ENCODE measurements around the gene SLC2A2. TPM values are rescaled to one million over a fixed set of nuclear protein-coding genes. Genes with fewer than 3 reads are reported as not detected.
A peak's percentile ranks its signal among the peaks of the same experiment; 100 is the strongest.

Gene SLC2A2
- total RNA-seq, 1 donor from 2014 or later: not detected

DNA sequence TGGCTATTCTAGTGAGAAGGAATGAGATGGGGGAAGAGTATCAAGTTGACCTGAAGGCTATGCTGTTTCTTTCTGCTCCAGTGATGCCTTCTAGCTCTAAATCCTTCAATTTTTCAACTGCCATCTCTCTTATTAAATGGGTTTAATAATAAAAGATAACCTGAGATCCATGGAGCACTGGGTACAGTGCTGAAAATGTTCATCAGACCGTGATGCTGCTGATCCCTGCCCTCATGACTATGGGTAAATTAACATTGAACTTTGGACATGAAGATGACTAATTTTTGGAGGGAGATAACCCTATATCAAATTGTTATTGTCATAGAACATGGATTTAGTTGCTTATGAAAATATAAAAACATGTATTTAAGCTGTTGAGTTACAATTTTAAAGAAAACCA, 27.7 kb upstream of the SLC2A2 start:
- no peak overlapping the region for H3K27ac Mint-ChIP-seq
- DNase-seq: no peak
- H3K4me1 Mint-ChIP-seq: peaks cover 4% of the 10 kb centered on the region
- no peaks in the 10 kb centered on the region for H3K36me3 Mint-ChIP-seq (ENCODE audit: low read depth)
- no peaks in the 10 kb centered on the region for H3K9me3 Mint-ChIP-seq
- intact Hi-C loops (cut with micrococcal nuclease): no loop called here
- no peak overlapping the region for H3K4me3 Mint-ChIP-seq
- H3K27me3 Mint-ChIP-seq: peaks cover 9% of the 10 kb centered on the region

DNA sequence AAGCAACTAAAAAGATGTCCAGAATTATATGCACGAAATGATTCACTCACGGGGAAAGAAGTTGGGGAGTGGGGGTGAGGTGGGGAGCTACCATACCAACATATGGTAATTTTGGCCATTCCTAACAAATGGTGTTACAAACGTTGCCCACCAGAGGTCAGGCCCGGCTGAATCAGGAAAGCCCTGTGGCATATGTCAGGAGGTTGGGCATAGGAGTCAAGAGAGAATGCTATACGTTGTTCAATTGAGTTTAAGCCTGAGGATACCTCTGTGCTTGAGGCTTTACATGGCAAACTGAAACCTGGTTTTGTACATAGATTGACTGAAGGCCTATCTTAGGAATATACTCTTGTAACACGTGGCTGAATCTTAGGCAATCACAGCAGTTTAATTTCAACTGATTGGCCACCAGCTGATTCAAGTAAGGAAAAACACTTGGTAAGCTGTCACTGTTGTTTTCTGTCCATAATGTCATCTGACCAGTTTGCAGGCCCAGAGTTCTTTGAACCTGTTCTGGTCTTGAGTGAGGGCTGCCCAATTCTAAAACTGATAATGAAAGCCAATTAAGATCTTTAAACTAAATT, 23.4 kb upstream of the SLC2A2 start:
- Mint-ChIP-seq H3K9me3 (no peaks in the 10 kb centered on the region), H3K4me3 (no peak overlapping the region), H3K27ac (no peak overlapping the region), H3K27me3 (peaks cover 21% of the 10 kb centered on the region), H3K36me3 (ENCODE audit: low read depth) (no peaks in the 10 kb centered on the region), H3K4me1 (peaks cover 4% of the 10 kb centered on the region)
- intact Hi-C loops (cut with micrococcal nuclease): loop anchor here (1.0 to 2.0 kb wide), 2 partner anchors 516 to 721 kb away; no protein-coding TSS in a partner anchor
- peak; percentile 82 for DNase-seq

DNA sequence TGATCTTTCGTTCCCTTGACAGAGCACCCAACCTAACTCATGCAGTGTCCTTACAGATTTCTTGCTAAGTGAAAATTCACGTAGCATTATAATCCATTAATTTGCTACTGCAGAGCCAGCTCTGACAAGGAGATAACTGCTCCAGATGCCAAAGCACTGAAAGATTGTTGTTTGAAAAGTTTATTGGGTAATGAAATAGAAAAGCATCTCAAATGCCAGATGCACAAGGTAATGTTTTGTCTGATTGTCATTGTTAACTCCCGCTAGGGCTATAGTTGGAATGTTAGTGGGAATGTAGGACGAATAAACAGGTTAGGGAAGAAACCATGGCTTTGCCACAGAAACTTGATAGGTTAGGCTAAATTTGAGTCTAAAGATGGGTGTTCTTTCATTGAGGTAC, 20.2 kb upstream of the SLC2A2 start:
- H3K36me3 Mint-ChIP-seq (ENCODE audit: low read depth): no peaks in the 10 kb centered on the region

DNA sequence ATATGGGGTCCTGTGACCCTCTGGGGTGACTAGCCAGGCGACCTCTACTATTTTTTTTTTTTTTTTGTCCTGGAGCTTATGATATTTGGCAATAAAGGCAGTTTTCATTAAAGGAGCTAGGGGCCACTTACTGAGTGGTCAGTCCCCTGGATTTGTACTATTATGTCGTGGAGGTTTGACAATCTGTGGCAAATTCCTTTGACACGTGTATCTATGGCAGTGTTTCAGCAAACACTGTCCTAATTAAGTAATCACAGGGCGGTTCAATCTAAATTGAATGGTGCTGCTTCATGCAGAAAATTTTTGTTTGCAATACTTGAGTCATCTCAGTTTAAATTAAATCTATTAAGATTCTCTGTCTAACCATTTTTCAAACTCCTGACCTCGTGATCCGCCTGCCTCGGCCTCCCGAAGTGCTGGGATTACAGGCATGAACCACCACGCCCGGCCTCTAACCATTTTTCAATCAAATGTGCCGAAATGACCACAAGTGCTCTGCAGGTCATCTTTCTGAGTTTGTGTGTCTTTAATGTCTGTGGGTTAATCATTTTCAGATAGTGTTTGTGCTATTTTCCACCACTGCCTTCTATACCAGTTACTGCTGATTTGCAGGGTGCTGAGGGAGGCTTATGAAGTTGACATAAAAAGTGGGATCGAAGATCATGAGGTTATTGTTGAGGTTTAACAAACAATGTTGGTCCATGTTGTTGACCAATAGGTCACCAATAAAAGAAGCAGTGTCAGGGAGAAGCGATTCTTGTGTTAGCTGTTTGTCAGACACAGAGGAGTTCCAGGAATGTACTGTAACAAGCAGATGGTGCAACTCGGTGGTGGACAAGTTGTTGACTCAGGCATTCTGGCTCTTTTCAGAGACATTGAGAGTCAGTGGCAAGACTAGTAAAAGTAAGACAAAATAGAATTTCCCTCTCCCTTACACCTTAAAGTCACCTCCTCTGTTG, 18.6 kb upstream of the SLC2A2 start:
- H3K4me3 Mint-ChIP-seq: no peak overlapping the region
- intact Hi-C loops (cut with micrococcal nuclease): no loop called here
- H3K36me3 Mint-ChIP-seq (ENCODE audit: low read depth): no peaks in the 10 kb centered on the region
- peaks cover 22% of the 10 kb centered on the region for H3K27me3 Mint-ChIP-seq
- peaks cover 4% of the 10 kb centered on the region for H3K4me1 Mint-ChIP-seq
- DNase-seq: no peak
- no peaks in the 10 kb centered on the region for H3K9me3 Mint-ChIP-seq
- H3K27ac Mint-ChIP-seq: no peak overlapping the region

More for the DNA sequence above, 20.2 kb upstream of the SLC2A2 start:
- H3K4me1 Mint-ChIP-seq: peaks cover 4% of the 10 kb centered on the region
- DNase-seq: no peak
- H3K27ac Mint-ChIP-seq: no peak overlapping the region
- no peaks in the 10 kb centered on the region for H3K9me3 Mint-ChIP-seq
- peaks cover 21% of the 10 kb centered on the region for H3K27me3 Mint-ChIP-seq
- no peak overlapping the region for H3K4me3 Mint-ChIP-seq
- intact Hi-C loops (cut with micrococcal nuclease): no loop called here

DNA sequence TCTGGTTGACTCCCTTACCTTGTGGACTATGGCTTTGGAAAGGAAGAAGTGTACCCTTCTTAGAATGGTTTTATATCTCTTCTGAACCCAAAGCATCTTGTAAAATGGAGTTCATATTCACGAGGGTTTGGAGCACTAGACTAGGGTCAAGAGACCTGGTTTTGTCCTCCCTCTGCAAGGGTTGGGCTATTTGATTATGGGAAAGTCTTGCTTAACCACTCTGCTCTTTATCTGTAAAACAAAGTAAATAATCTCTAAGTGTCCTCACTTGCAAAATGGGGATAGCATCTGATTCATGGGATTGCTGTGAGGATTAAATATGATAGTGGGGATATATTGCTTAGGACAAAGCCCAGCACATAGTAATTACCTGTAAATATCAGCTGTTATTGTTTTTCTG, 17.9 kb upstream of the SLC2A2 start:
- DNase-seq: no peak
- intact Hi-C loops (cut with micrococcal nuclease): no loop called here
- no peaks in the 10 kb centered on the region for H3K4me1 Mint-ChIP-seq

DNA sequence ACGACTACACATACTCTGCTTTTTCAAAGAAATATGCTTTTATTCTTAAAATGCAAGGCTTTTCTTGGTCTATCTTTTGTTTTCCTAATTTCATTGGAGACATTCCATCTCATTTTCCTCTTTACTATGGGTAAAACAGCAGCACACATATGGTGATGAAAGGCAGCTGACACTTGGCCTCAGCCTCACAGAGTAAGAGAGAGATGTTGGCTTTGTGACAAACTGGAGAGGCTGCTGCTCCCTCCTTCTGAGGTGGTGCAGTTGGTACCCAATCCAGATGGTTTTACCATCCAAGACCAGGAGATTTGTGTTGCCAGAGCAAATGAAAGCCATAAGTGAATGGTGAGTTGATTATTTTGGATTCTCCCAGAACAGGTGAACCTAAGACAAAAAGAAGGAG, 13.2 kb upstream of the SLC2A2 start:
- no peak overlapping the region for H3K27ac Mint-ChIP-seq
- peaks cover 40% of the 10 kb centered on the region for H3K27me3 Mint-ChIP-seq
- no peaks in the 10 kb centered on the region for H3K9me3 Mint-ChIP-seq
- no peaks in the 10 kb centered on the region for H3K4me1 Mint-ChIP-seq
- intact Hi-C loops (cut with micrococcal nuclease): no loop called here
- no peak for DNase-seq
- H3K4me3 Mint-ChIP-seq: no peak overlapping the region
- no peaks in the 10 kb centered on the region for H3K36me3 Mint-ChIP-seq (ENCODE audit: low read depth)

More for the DNA sequence above, 17.9 kb upstream of the SLC2A2 start:
- Mint-ChIP-seq H3K36me3 (ENCODE audit: low read depth) (no peaks in the 10 kb centered on the region), H3K9me3 (no peaks in the 10 kb centered on the region), H3K27me3 (peaks cover 23% of the 10 kb centered on the region), H3K4me3 (no peak overlapping the region), H3K27ac (no peak overlapping the region)

DNA sequence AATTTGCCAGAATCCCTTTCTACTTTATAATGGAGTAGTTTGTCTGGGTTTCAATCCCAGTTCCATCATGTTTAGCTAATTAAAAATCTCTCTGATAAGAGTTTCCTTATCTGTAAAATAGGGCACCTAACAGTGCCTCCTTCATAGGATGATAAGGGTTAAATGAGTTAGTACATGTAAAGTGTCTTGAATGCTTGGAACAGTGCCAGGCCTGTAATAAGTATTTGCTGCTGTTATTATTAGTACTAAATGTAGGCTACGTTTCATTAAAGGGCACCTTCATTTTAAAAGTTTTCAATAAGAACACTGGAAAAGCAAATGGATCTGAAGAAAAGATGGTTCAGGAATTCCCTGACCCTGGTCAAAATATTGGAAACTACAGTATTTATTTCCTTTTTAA, 11.8 kb upstream of the SLC2A2 start:
- Mint-ChIP-seq H3K27ac (no peak overlapping the region), H3K9me3 (no peaks in the 10 kb centered on the region), H3K4me3 (no peak overlapping the region), H3K27me3 (peaks cover 43% of the 10 kb centered on the region), H3K4me1 (no peaks in the 10 kb centered on the region), H3K36me3 (ENCODE audit: low read depth) (no peaks in the 10 kb centered on the region)
- no peak for DNase-seq
- intact Hi-C loops (cut with micrococcal nuclease): no loop called here

DNA sequence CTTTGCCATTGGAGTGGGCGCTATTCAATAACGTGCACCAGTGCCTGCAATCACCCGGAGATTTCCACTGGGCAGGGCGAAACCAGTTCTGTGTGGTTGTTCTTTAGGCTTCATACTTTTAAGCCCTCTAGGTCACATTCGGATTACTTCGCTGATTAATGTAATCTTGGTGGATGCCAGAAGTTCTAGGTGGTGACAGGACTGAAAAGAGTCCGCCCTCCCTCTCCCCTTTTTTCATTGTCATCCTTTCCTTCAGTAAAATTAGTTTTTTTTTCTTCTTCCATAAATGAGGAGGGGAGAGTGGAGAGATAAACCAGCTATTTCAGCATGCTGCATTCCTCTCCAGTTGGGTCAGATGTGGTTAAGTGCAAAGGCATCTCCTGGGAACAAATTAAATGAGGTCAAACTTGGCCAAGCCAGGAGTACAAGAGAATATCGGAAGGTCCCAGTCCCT, 2.3 kb upstream of the SLC2A2 start:
- Mint-ChIP-seq H3K4me1 (no peaks in the 10 kb centered on the region), H3K9me3 (no peaks in the 10 kb centered on the region), H3K36me3 (ENCODE audit: low read depth) (no peaks in the 10 kb centered on the region), H3K4me3 (no peak overlapping the region), H3K27ac (no peak overlapping the region), H3K27me3 (peaks cover 32% of the 10 kb centered on the region)
- DNase-seq: no peak
- intact Hi-C loops (cut with micrococcal nuclease): no loop called here

DNA sequence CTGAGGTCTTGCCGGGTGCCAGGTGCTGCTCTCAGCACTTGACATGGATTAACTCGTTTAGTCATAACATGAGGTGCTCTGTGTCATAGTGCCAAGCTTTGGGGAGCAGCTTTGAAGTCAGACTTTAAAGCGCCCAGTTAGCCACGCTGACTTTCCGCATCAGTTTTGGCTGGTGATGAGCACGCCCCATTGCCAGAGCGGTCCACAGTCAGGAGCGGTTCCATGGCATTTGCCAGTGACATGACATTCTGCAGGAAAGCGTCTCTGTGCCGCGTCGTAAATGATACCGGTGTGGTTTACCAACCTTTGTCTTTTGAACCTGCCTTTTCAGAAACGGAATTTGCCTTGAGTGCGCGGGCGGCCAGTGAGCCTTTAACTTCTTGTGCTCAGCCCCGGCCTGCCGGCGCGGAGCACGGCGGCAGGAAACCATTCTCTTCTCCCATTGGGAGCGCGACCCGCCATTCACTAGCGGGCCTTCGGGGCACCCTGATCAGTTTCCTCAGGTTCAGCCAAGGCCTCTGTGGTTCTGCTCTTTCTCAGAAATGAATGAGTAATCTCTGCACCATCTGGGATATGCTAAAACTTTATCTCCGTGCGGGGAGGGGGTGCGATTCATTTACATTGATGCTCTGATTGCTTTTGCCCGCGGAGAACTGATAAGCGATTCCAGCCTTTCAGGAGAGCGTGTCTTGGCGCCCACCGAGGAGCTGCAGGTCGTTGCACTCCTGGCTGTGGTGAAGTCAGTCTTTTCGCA, 1.7 kb upstream of the SLC2A2 start:
- Mint-ChIP-seq H3K4me1 (no peaks in the 10 kb centered on the region), H3K4me3 (no peak overlapping the region), H3K36me3 (ENCODE audit: low read depth) (no peaks in the 10 kb centered on the region), H3K27ac (peak overlapping the region; percentile 23), H3K27me3 (peaks cover 35% of the 10 kb centered on the region), H3K9me3 (no peaks in the 10 kb centered on the region)
- DNase-seq: peak; percentile 83
- intact Hi-C loops (cut with micrococcal nuclease): no loop called here

DNA sequence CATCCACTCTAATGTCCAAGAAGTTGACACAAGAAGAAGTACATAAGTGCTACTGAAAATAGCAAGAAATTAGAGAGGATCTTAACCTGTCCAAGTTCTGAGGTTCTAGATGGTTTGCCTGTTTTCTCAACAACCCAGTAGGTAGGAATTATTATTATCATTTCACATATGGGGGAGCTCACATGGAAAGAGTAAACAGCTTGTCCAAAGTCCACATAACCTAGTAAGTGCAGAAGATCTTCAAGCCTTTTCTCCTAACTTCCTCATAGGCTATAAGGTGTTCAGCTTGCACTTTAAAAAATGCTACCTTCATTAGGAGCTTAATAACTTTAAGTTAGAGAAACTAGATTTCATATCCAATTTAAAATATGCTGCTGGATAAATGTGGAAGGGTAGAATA, 3.0 kb downstream of the SLC2A2 start:
- intact Hi-C loops (cut with micrococcal nuclease): no loop called here
- Mint-ChIP-seq H3K9me3 (no peaks in the 10 kb centered on the region), H3K27me3 (peaks cover 53% of the 10 kb centered on the region), H3K36me3 (ENCODE audit: low read depth) (no peaks in the 10 kb centered on the region), H3K27ac (no peak overlapping the region), H3K4me3 (no peak overlapping the region), H3K4me1 (no peaks in the 10 kb centered on the region)
- DNase-seq: no peak

DNA sequence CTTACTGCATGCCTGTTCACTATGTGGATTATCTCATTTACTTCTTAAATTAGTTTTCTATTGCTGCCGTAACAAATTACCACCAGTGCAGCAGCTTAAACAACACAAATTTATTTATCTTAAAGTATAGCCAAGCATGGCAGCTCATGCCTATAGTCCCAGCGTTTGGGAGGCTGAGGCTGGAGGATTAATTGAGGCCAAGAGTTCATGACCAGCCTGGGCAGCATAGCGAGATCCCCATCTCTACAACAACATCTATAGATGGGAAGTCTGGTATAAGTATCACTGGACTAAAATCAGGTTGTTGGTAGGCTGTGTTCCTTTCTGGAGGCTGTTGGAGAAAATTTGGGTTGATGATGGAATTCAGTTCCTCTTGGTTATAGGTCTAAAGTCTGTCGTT, 5.1 kb downstream of the SLC2A2 start:
- intact Hi-C loops (cut with micrococcal nuclease): no loop called here
- H3K27me3 Mint-ChIP-seq: peaks cover 47% of the 10 kb centered on the region
- H3K4me3 Mint-ChIP-seq: no peak overlapping the region
- no peak overlapping the region for H3K27ac Mint-ChIP-seq
- no peaks in the 10 kb centered on the region for H3K4me1 Mint-ChIP-seq
- no peaks in the 10 kb centered on the region for H3K36me3 Mint-ChIP-seq (ENCODE audit: low read depth)
- no peak for DNase-seq
- H3K9me3 Mint-ChIP-seq: no peaks in the 10 kb centered on the region

DNA sequence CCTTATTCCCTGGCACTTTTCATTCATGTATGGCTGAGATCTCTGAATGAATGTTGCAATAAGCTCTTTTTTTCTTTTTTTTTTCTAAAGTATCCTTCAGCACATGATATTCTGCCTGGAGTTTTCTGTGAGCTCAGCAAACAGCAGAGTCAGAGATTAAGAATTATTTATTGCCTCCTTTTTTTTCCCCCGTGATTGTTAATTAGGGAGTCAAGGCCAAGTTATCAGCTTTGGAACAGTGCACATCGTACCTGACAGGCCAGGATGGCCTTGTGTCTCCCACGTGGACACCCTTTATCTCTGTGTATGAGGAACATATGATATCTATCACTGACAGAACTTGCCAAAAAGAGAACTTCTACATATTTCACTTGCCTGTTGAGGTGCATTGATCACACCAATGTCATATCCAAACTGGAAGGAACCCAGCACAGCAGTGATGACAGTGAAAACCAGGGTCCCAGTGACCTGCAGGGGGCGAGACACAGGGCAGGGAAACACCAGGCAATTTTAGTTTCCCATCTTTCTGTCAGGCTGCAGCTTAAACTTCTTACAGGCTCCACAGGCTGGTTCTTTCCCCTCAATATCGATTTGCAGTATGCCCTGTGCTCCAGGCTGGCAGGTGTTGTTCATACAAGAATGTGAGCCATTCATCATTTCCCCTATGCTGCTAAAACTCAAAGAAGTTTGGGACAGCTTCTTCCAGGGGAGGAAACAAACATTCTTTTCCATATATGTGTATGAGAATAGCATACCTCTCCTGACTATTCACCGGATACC, 8.2 kb downstream of the SLC2A2 start:
- intact Hi-C loops (cut with micrococcal nuclease): no loop called here
- DNase-seq: no peak
- Mint-ChIP-seq H3K4me1 (no peaks in the 10 kb centered on the region), H3K36me3 (ENCODE audit: low read depth) (no peaks in the 10 kb centered on the region), H3K27ac (no peak overlapping the region), H3K27me3 (peaks cover 32% of the 10 kb centered on the region), H3K4me3 (no peak overlapping the region), H3K9me3 (no peaks in the 10 kb centered on the region)

Data from activated CD4-positive, alpha-beta T cell treated with anti-CD3 and anti-CD28 coated beads, Interleukin-2, amount 10 ng/mL, durations not matched to agents 24 days and 14 days (primary cell).